ENCODE measurements around the gene MANBA.
"Not testable (repeated sequence)": the region's sequence is repeated elsewhere in the genome, so short reads cannot be mapped to it uniquely, and the experiment has no call there.

The MANBA gene

DNA sequence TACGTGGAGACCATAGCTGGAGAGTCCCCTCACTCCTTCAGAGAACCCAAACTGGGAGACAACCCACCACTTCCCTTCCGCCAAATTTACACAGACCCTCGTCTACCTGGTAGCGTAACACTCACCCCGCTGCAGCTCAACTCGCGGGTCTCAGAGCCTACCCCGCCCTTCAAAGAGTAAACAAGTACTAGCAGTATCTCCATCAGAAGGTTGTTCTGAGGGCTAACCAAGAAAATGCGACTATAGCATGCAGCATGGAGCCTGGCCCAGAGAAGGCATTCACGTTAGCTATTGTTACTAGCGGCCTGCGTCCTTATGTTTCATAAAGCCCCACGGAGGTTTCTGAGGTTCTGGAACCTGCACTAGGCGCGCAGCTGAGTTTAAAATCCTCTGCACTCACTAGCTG, 531 bp upstream of the MANBA start:
- DNase-seq: no peak

DNA sequence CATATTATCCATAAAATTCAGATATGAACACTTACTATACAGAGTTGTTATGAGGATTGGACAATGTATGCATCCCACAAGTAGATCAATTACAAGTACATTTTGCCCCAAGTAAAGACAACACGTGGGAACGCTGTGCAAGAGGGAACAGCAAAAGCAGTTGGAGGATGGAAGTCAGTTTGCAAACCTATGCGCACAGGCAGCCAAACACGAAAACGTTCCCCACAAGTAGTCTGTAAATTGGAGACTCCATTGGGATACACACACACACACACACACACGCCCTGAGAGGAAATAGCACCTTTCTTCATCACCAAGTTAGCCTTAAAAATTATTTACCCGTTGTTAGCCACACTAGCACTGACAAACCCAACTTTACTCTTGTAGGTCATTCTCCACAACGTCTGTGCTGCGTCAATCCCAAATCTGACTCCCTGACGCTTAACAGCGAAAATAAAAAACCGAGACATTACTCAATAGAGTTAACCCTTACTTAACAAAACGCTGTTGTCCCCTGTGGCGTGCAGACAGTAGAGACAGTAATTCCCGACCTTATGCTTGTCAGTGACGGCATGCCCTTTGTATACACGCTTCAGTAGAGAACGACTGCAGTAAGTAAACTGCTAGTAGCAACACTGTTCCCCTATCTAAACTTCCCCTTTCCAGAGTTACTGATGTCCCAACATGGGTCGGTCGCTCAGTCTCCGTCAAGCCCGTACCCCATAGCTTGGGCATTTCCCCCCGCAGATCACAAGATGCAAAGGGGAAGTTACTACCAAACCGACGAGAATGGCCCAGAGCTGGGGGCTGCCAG, 730 bp downstream of the MANBA start:
- no peak for DNase-seq

DNA sequence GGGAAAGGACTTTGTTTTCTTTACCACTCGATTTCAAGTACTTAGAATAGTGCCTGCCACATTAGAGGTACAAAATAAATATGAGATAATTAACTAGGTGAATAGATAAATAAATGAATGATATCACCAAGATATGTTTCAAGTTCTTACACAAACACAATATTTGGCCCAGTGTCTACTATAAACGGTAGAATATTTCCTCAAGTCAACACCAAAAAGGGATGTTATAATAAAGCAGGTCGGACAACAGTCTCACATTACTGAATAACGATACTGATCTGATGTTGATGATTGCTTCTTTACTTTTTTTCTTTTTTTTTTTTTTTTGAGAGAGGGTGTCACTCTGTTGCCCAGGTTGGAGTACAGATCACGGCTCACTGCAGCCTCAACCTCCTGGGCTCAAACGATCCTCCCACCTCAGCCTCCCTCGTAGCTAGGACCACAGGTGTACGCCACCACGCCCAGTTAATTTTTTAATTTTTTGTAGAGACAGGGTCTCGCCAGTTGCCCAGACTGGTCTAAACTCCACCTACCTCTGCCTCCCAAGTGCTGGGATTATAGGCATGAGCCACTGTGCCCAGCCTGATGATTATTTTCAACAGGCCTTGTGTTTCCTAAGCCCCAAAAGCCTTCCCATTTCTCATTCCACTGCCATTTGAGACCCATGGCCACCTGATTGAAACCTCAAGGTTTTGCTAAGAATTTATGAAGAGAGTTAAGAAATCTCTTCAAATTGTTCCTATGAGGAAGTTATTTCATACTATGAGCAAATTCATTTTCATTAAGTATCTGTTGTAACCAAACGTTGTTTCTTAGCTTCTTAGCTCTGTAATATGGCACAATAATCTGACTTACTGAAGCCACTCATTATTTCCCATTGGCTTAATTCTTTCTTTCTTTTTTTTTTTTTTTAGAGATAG, 2.3 kb downstream of the MANBA start:
- no peak for DNase-seq

DNA sequence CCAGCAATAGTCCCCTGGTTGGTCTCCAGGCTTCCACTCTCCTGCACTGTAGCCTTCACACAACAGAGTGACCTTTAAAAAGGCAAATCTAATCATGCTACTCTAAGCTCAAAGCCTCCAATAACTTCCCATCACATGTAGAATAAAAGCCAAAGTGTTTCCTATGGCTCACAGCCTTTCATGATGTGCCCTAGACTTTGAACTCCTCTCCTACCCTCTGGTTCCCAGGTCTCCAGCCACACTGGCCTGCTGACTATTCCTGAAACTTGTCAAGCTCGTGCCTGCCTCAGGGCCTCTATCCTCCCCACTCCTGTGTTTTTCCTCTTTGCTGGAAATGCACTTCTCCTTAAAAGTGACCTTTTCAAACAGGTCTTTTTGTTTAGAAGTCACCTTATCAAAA, 3.1 kb downstream of the MANBA start:
- DNase-seq: no peak

DNA sequence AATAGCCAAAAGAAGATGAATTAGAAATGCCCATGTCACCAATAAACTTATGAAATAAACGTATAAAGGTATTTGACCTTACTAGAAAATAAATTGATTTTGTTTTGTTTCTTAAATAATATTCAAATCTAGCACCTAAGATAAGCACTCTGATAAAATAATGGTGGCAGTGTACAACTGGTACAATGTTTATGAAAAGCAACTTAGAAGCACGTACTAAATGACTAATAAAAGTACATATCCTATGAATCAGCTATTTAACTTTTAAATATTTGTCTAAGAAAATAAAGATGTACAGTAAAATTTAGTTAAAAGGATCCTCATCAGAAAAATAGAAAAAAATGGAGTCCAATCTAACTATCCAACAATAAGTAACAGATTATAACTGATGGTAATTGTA, 6.7 kb downstream of the MANBA start:
- DNase-seq: no peak

DNA sequence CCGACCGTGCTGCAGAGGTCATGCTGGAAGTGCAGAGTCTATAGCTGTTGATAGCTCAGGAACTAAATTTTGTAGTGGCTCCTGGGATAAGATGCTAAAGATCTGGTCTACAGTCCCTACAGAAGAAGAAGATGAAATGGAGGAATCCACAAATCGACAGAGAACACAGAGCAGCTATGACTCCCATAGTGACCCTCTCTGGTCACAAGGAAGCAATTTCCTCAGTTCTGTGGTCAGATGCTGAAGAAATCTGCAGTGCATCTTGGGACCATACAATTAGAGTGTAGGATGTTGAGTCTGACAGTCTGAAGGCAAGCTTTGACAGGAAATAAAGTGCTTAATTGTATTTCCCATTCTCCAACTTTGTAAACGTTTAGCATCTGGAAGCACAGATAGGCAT, 8.8 kb downstream of the MANBA start:
- DNase-seq: no peak

DNA sequence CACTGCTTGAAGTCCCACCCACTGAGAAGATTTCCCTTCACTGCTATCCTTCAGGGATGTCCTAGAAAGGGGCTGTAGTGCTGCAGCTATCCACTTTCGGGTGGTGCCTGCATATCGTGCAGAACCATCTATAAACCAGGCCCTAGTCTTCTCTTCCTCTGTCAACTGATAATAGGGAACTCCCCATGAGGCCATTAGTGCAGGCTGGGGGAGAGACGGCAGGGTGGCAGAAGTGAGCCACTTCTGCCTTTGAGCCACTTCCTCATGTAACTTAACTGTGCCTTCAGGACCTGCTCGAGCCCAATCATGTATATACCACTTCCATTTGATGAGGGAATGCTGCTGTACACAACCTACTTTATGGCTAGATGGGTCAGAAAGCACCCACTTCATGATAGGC, 17.4 kb downstream of the MANBA start:
- not testable (repeated sequence) for DNase-seq

DNA sequence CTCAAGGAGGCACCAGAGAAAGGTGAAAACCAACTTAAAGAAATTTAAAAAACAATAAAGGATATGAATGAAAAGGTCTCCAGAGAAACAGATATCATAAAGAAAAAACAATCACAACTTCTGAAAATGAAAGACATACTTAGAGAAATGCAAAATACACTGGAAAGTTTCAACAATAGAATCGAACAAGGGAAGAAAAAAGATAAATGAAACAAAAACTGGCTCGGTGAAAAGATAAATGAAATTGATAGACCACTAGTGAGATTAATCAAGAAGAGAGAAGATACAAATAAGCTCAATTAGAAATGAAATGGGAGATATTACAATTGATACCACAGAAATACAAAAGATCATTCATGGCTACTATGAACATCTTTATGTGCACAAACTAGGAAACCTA, 22.0 kb downstream of the MANBA start:
- not testable (repeated sequence) for DNase-seq

DNA sequence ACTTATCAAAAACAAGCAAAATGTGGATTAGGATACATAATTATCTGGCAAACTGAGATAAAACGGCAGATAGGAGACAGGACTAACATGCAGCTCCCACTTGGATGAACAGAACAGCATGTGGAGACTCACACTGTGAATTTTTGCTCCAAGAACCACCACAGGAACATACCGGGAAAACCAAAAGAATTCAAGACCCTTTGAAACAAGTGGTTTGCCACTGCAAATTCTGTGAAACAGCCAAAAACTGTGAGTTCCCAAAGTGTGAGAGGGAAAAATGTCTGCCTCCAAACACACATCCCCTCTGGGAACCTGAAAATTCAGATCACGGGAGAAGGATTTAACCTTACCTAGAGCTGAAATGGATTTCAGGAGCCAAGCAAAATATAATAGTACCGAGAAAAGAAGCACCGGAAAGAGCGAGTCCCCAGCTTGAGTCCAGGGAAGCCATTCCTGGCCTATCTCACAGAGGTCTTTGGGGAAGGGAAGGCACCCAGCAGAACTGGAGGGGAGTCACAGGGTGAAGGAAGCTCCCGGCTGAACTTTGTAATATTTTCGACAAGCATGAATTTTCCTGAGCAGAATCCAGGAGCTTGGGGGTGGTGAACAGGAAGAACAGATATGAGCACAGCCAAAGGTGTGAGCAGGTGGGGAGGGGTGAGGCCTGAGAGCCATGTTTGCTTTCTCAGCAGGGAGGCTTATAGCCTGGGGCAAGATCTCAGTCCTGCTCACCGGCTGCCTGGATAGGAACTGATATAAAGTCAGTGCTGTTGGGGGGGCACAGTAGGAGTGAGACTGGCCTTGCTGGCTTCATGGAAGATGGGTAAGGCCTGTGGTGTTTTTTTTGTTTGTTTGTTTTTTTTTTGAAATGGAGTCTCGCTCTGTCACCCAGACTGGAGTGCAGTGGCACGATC, 23.9 kb downstream of the MANBA start:
- no peak for DNase-seq

DNA sequence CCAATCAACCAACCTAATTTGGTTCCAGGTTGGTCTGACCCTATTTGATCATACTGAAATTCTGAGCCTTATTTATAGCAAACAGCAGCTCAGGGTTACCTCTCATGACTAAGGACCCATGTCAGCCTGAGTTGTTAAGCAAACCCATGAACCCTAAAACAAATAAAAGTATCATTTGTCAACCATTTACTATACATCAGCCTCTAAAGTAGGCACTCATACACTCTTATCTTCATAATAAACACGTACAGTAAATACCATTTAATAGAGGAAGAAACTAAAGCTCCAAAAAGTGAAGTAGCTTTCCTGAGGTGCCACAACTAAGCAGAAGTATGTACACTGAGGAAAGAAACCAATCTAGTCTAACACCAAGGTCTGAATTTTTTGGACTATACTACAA, 25.2 kb downstream of the MANBA start:
- DNase-seq: no peak

DNA sequence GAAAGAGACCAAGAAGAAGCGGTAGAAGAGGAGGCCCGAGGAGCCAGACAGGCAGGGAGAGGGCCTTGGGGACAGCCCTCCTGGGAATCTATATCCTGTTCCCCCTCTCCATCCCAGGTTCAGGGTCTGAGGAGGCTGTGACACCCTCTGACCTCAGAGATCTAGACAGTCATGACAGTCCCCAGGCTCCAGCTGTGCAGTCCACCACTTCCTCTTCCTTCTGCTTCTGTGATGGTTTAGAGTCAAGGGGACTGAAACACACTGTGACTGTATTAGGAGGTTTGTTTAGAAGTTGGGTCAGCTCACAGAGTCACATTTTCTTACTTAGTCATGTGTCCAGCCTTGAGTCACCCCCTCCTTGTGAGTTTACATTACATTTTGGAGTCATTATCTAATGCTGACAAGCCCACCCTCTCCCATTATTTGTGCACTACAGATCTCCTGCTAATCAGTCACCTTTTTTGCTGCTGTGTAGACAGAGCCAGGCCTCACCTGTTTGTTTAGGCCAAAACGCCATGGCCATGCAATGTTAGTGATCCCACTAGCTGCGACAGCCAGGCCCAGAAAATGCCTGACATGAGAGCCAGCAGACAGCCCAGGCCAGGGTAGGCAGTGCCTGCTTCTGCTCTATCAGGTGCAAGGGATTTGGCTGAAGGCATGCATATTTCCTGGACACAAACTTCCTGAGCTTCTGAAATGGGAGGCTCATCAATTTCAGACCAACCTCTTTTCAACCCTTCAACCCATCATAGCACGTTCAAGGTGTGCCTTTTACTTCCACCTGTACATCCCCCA, 26.0 kb downstream of the MANBA start:
- no peak for DNase-seq

DNA sequence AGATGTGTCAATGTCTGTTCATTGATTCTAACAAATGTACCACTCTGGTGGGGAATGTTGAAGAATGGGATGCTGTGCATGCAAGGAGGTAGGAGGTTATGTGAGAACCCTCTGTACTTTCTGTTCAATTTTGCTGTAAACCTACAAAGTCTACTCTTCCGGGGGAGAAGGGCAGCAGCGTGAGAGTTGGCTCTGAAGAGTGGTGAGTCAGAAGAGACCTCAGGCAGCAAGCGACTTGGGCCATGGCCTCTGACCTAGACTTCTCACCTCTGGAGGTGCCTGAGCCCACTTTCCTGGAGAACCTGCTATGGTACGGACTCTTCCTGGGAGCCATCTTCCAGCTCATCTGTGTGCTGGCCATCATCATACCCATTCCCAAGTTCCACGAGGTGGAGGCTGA, 26.7 kb downstream of the MANBA start:
- DNase-seq: no peak

DNA sequence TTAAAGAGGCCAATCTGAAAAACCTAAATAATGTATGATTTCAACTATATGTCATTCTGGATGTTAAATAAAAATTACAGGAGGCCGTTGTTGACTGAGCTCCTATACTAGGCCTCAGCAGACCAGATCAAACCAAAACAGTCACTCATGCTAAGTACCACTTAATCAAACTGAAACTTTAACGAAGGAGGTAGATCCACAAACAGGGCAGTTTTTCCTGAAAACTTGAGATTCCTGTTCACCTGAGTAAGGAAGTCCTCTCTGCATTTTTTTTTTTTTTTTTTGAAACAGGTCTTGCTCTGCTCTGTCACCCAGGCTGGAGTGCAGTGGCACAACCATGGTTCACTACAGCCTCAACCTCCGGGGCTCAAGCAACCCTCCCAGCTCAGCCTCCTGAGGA, 27.7 kb downstream of the MANBA start:
- no peak for DNase-seq

DNA sequence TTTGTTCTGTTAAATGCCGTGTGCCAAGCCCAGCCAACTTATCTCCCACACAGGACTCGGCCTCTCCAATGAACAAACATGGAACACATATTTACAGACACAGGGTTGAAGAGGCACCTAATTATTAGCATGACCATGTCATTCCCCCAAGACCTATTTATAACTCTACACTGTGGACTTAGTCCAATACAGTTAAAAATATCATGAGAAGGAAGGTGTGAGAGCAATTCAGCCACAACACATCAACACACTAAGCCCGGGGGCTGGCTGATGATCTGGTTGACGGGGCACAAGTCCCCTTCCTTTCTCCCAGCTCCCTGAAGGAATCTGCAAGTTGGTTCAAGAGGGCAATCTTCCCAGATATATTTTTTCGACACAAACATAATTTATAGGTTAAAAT, 28.1 kb downstream of the MANBA start:
- no peak for DNase-seq

DNA sequence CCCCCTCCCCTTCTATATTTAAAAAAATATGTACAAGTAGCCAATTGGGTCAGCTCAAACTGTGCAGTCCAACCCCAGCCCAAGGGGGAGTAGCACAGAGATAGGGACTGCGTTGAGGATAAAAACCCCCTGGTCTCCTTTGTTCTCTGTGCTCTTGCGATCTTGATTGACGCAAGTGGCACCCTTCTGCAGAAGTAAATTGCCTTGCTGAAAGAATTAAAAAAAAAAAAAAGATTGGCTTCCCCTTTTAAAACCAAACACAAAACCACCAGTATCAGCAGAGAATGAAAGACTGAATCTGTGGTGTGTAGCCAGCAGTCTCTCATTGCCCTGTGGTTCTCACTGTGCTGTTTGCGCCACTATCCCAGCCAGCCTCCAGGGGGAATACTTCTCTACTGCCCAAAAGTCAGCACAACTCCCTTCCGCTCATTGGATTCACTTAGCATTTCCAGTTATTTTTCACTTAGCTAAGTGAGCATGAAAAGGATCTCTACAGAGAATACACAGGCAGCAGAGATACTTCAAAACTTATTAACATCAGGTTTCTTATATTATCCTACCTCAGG, 29.7 kb downstream of the MANBA start:
- DNase-seq: no peak

DNA sequence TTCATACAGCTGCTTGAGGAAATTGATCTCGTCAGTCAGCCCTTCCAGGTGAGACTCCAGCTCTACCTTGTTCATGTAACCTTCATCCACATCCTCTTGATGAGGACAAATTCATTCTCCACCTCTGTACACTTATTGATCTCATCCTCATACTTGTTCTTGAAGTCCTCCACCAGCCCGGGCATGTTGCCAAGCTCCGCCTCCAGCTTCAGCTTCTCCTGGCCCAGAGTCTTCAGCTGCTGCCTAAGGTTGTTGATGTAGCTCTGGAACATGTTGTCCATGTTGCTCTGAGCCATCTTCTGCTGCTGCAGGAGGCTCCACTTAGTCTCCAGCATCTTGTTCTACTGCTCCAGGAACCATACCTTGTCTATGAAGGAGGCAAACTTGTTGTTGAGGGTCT, 31.3 kb downstream of the MANBA start:
- not testable (repeated sequence) for DNase-seq

DNA sequence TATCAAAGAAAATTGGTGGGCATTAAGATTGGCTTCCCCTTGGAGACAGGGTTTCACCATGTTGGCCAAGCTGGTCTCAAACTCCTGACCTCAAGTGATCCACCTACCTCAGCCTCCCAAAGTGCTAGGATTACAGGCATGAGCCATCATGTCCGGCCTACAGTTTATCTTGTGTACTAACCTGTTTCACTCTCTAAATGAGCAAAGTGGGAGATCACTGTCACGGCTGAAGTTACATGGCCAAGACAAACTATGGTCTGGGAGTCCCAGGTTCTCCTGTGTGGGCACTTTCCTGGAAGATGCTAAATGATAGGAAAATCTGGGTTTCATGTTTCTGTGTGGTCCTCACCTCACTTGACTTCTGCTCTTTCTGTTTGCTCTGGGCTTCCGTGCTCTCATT, 33.8 kb downstream of the MANBA start:
- DNase-seq: not testable (repeated sequence)

DNA sequence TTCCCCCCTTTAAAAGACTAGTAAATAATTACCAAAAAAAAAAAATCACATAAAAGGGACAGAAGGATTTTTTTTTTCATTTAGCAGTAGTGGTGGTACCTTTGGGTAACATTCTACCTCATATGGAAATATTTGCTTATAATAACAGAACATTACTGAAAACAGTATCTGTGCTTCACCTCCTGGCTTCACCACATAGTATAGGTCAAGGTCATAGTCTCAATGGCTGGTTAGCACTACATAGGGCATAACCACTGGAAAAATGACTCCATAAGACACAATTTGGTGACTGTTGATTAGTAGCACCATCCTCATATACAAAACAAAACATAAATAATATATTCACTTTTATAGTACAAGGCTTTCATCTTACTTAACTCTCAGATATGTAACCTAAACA, 34.7 kb downstream of the MANBA start:
- no peak for DNase-seq

DNA sequence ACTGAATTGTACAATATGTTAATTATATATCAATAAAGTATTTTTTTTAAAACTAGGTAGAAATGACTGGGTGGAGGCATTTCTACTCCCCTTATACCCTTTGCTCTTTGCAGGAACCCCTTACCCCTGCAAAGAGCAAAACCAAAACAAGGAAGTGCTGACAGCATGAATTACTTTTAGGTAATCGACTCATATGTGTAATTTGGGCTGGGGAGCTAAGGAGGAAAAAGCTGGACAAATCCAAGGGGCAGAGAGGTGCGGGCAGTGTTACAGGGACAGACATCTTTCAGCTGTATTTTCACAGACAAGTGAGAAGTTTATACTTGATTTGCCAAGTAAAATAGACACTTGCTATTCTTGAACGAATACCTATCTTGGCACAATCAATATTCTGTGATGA, 35.5 kb downstream of the MANBA start:
- no peak for DNase-seq

DNA sequence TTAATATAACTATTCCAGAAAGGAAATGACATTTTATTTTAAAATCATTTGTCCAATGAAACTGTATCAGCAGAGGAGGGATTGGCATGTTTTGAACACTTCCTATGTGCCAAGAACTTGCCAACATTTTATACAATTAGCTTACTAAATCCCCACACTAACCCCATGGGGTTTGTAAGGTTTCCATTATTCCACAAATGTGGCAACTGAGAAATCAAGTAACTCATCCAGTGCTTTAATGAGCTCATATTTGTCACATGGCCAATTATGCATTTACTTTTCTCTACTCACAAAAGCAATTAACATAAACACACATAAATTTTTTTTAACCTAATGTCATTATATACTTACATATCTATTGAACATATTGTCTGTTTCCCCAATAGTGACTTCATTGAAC, 37.3 kb downstream of the MANBA start:
- DNase-seq: no peak

DNA sequence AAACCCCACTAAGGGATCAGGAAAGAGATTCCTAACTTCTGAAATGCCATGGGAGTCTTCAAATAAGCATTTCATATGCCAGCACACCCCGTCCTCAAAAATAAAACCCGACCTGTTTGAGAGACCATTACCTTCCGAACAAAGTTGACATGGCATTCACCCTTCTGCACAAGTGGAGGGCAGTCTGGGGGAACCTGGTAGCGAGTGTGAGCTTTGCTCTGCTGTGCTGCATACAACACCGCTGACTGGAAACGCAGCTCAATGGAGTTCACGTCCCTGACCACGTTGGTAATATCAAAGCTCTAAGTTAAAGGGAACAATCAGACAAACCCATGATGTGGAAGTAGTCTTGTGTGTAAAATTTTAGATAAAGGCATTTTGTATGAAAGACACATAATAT, 38.0 kb downstream of the MANBA start:
- DNase-seq: no peak
